Measurements from ENCODE around the gene BSN. TPM values are rescaled to one million over a fixed set of nuclear protein-coding genes. Genes with fewer than 3 reads are reported as not detected.

BSN gene
- total RNA-seq, 4 donors from 2014 or later, result under 0.01 to 0.32 (median 0.27) TPM; not detected in 1

GRCh38 chr3:49591615-49592014 is 37.3 kb downstream of the BSN start:
- intact Hi-C loops (cut with DNase I; ENCODE audit: low total_unique reads), result no loop called here
- TF ChIP-seq CTCF (IDR thresholded peaks at IDR 0.05) (no peak), POLR2AphosphoS5 (IDR thresholded peaks at IDR 0.05) (no peak)
- no peak for DNase-seq
- no peak overlapping the region for H3K4me3 ChIP-seq
- in situ Hi-C loops (cut with MboI; ENCODE audit: low pct_ligation_motif_present in 1 of 4, low pct_unique_long_range_greater_than_20kb in 1 of 4, low sequenced_read_pairs in 3 of 4), result no loop called here
- no peak overlapping the region for H3K27ac ChIP-seq
- H3K9me3 ChIP-seq, result no peaks in the 10 kb centered on the region
- 80% methylated on average over 3 of the region's 3 CpGs; no CpG with 5 or more reads in 1 of the 2 donors for WGBS, 2 donors (ENCODE audit: low coverage in 1 of 2)
- no peaks in the 10 kb centered on the region for H3K27me3 ChIP-seq
- no peaks in the 10 kb centered on the region for H3K4me1 ChIP-seq
- H3K36me3 ChIP-seq, result no peaks in the 10 kb centered on the region

GRCh38 chr3:49593041-49593440 is 38.8 kb downstream of the BSN start:
- no peak overlapping the region for H3K27ac ChIP-seq
- no peaks in the 10 kb centered on the region for H3K27me3 ChIP-seq
- no peak for DNase-seq
- no peak overlapping the region for H3K4me3 ChIP-seq
- 38 to 61% methylated on average over 1 to 2 of the region's 2 CpGs for WGBS, 2 donors (ENCODE audit: low coverage in 1 of 2)
- intact Hi-C loops (cut with DNase I; ENCODE audit: low total_unique reads) (no loop called here), in situ Hi-C loops (cut with MboI; ENCODE audit: low pct_ligation_motif_present in 1 of 4, low pct_unique_long_range_greater_than_20kb in 1 of 4, low sequenced_read_pairs in 3 of 4) (no loop called here)
- no peaks in the 10 kb centered on the region for H3K36me3 ChIP-seq
- TF ChIP-seq CTCF (IDR thresholded peaks at IDR 0.05) (no peak), EP300 (IDR thresholded peaks at IDR 0.05; ENCODE audit: low read depth) (no peak), POLR2A (IDR thresholded peaks at IDR 0.05) (no peak), POLR2AphosphoS5 (IDR thresholded peaks at IDR 0.05) (no peak)
- no peaks in the 10 kb centered on the region for H3K9me3 ChIP-seq
- no peaks in the 10 kb centered on the region for H3K4me1 ChIP-seq

- no peak overlapping the region for H3K4me3 ChIP-seq
- H3K27ac ChIP-seq, result no peak overlapping the region
- DNase-seq, result no peak
- 95% methylated on average over 1 of the region's 1 CpG; no CpG with 5 or more reads in 1 of the 2 donors for WGBS, 2 donors (ENCODE audit: low coverage in 1 of 2)
- TF ChIP-seq CTCF (IDR thresholded peaks at IDR 0.05), result no peak
- TF ChIP-seq POLR2A (IDR thresholded peaks at IDR 0.05), result no peak
- TF ChIP-seq EP300 (IDR thresholded peaks at IDR 0.05; ENCODE audit: low read depth), result no peak
- TF ChIP-seq POLR2AphosphoS5 (IDR thresholded peaks at IDR 0.05), result no peak
- no peaks in the 10 kb centered on the region for H3K9me3 ChIP-seq
- in situ Hi-C loops (cut with MboI; ENCODE audit: low pct_ligation_motif_present in 1 of 4, low pct_unique_long_range_greater_than_20kb in 1 of 4, low sequenced_read_pairs in 3 of 4), result no loop called here
- no peaks in the 10 kb centered on the region for H3K27me3 ChIP-seq
- intact Hi-C loops (cut with DNase I; ENCODE audit: low total_unique reads), result no loop called here
- no peaks in the 10 kb centered on the region for H3K36me3 ChIP-seq
- no peaks in the 10 kb centered on the region for H3K4me1 ChIP-seq
These were observed 46.5 kb downstream of the BSN start for GRCh38 chr3:49600781-49601180.

- no peak overlapping the region for H3K4me3 ChIP-seq
- H3K4me1 ChIP-seq, result no peaks in the 10 kb centered on the region
- no peaks in the 10 kb centered on the region for H3K9me3 ChIP-seq
- TF ChIP-seq CTCF (IDR thresholded peaks at IDR 0.05) (no peak), EP300 (IDR thresholded peaks at IDR 0.05; ENCODE audit: low read depth) (no peak), POLR2AphosphoS5 (IDR thresholded peaks at IDR 0.05) (no peak), POLR2A (IDR thresholded peaks at IDR 0.05) (no peak)
- no peaks in the 10 kb centered on the region for H3K36me3 ChIP-seq
- in situ Hi-C loops (cut with MboI; ENCODE audit: low pct_ligation_motif_present in 1 of 4, low pct_unique_long_range_greater_than_20kb in 1 of 4, low sequenced_read_pairs in 3 of 4) (no loop called here), intact Hi-C loops (cut with DNase I; ENCODE audit: low total_unique reads) (no loop called here)
- no peak for DNase-seq
- WGBS, 2 donors (ENCODE audit: low coverage in 1 of 2), result 90 to 100% methylated on average over 1 to 5 of the region's 5 CpGs
- no peak overlapping the region for H3K27ac ChIP-seq
- H3K27me3 ChIP-seq, result no peaks in the 10 kb centered on the region
These were observed 47.2 kb downstream of the BSN start for GRCh38 chr3:49601358-49602048.
